ENCODE data around the gene KBTBD13. TPM values are rescaled to one million over a fixed set of nuclear protein-coding genes. Genes with fewer than 3 reads are reported as not detected.

KBTBD13 gene
- total and polyA plus RNA-seq, 7 donors = 0.03 TPM; not detected in 6

GRCh38 chr15:65082303-65082953 lies 5.9 kb downstream of the KBTBD13 start:
- intact Hi-C loops (cut with DNase I) = loop anchor here (2.0 kb wide), 2 partner anchors 14 to 50 kb away; no protein-coding TSS in a partner anchor
- no peaks in the 10 kb centered on the region for H3K9me3 ChIP-seq
- no peak overlapping the region for H3K4me3 ChIP-seq
- H3K27me3 ChIP-seq = peaks cover 0 to 6% (median 0%) of the 10 kb centered on the region in 3 donors
- DNase-seq = no peak
- H3K27ac ChIP-seq = peak overlapping the region; percentile 56 to 95 (median 64)
- TF ChIP-seq CTCF (IDR thresholded peaks at IDR 0.05) (no peak), POLR2AphosphoS5 (IDR thresholded peaks at IDR 0.05) (no peak), EP300 (IDR thresholded peaks at IDR 0.05) (no peak), POLR2A (IDR thresholded peaks at IDR 0.05) (no peak)
- WGBS, 2 donors = 3 to 13% methylated on average over 7 of the region's 7 CpGs
- peaks cover 0 to 70% (median 65%) of the 10 kb centered on the region in 4 donors for H3K4me1 ChIP-seq
- H3K36me3 ChIP-seq = no peaks in the 10 kb centered on the region

- WGBS, 2 donors = 67 to 74% methylated on average over 7 of the region's 7 CpGs
Observed at GRCh38 chr15:65083262-65083701, 6.7 kb downstream of the KBTBD13 start.

GRCh38 chr15:65084500-65085206 lies 8.1 kb downstream of the KBTBD13 start:
- no peaks in the 10 kb centered on the region for H3K36me3 ChIP-seq
- H3K4me1 ChIP-seq = peaks cover 0 to 84% (median 77%) of the 10 kb centered on the region in 4 donors
- peak overlapping the region; percentile 93 to 95 (median 94) for H3K27ac ChIP-seq
- no peaks in the 10 kb centered on the region for H3K27me3 ChIP-seq
- 87 to 94% methylated on average over 7 of the region's 7 CpGs for WGBS, 2 donors
- no peaks in the 10 kb centered on the region for H3K9me3 ChIP-seq
- no peak overlapping the region for H3K4me3 ChIP-seq
- no peak for TF ChIP-seq EP300 (IDR thresholded peaks at IDR 0.05)
- TF ChIP-seq CTCF (IDR thresholded peaks at IDR 0.05) = no peak
- no peak for TF ChIP-seq POLR2AphosphoS5 (IDR thresholded peaks at IDR 0.05)
- TF ChIP-seq POLR2A (IDR thresholded peaks at IDR 0.05) = no peak
- intact Hi-C loops (cut with DNase I) = loop anchor here (5.0 kb wide), 1 partner anchor 92 kb away; no protein-coding TSS in a partner anchor
- DNase-seq = peak; percentile 58

More at GRCh38 chr15:65083262-65083701, 6.7 kb downstream of the KBTBD13 start:
- Histone ChIP-seq H3K27ac (peak overlapping the region; percentile 56 to 95 (median 64)), H3K27me3 (no peaks in the 10 kb centered on the region), H3K36me3 (no peaks in the 10 kb centered on the region), H3K4me3 (no peak overlapping the region), H3K9me3 (no peaks in the 10 kb centered on the region), H3K4me1 (peaks cover 0 to 71% (median 64%) of the 10 kb centered on the region in 4 donors)
- peak; percentile 83 for DNase-seq
- intact Hi-C loops (cut with DNase I) = loop anchor here (1.0 to 2.0 kb wide), 3 partner anchors 14 to 50 kb away; no protein-coding TSS in a partner anchor
- TF ChIP-seq CTCF (IDR thresholded peaks at IDR 0.05) (peak; percentile 36 to 43 (median 40)), POLR2AphosphoS5 (IDR thresholded peaks at IDR 0.05) (peak in 1 of 4 donors; percentile 18), EP300 (IDR thresholded peaks at IDR 0.05) (no peak), POLR2A (IDR thresholded peaks at IDR 0.05) (no peak)

- TF ChIP-seq CTCF (IDR thresholded peaks at IDR 0.05) (no peak), POLR2A (IDR thresholded peaks at IDR 0.05) (no peak), EP300 (IDR thresholded peaks at IDR 0.05) (no peak), POLR2AphosphoS5 (IDR thresholded peaks at IDR 0.05) (no peak)
- Histone ChIP-seq H3K27me3 (no peaks in the 10 kb centered on the region), H3K4me1 (peaks cover 0 to 91% (median 80%) of the 10 kb centered on the region in 4 donors), H3K9me3 (no peaks in the 10 kb centered on the region), H3K27ac (peak overlapping the region; percentile 93 to 95 (median 94)), H3K36me3 (no peaks in the 10 kb centered on the region), H3K4me3 (no peak overlapping the region)
- WGBS, 2 donors = 84 to 91% methylated on average over 8 of the region's 8 CpGs
- DNase-seq = peak; percentile 62
- intact Hi-C loops (cut with DNase I) = loop anchor here (5.0 kb wide), 1 partner anchor 93 kb away; no protein-coding TSS in a partner anchor
Observed at GRCh38 chr15:65085207-65085753, 8.7 kb downstream of the KBTBD13 start.
